GM18505 (cell line): Measurements from ENCODE around the gene HUWE1.

Source experiments
- ATAC-seq: cut with Tn5 transposase; IDR thresholded peaks from one replicate; pipeline ENCODE4 v1.9.1; 2021; ENCODE audit not compliant: unreplicated experiment
- POLR2A ChIP-seq: IDR thresholded peaks from 4 replicates; pipeline ENCODE4 v1.6.1; 2011; ENCODE audit warnings: borderline replicate concordance; ENCODE audit not compliant: insufficient read depth, insufficient read length; ENCODE audit errors: extremely low read depth

The HUWE1 gene

GRCh38 chrX:53669258-53669657, 17.3 kb downstream of the HUWE1 start:
- ATAC-seq, result no peak
- TF ChIP-seq POLR2A, result no peak

GRCh38 chrX:53666171-53666570, 20.3 kb downstream of the HUWE1 start:
- no peak for ATAC-seq
- TF ChIP-seq POLR2A, result no peak

- ATAC-seq, result no peak
Observed at GRCh38 chrX:53660004-53660403, 26.5 kb downstream of the HUWE1 start.

GRCh38 chrX:53659039-53659438, 27.5 kb downstream of the HUWE1 start:
- TF ChIP-seq POLR2A, result no peak
- no peak for ATAC-seq

More at GRCh38 chrX:53660004-53660403, 26.5 kb downstream of the HUWE1 start:
- TF ChIP-seq POLR2A, result no peak

- TF ChIP-seq POLR2A, result no peak
Observed at GRCh38 chrX:53656845-53657244, 29.7 kb downstream of the HUWE1 start.

GRCh38 chrX:53654376-53654775, 32.1 kb downstream of the HUWE1 start:
- ATAC-seq, result no peak
- no peak for TF ChIP-seq POLR2A

More at GRCh38 chrX:53656845-53657244, 29.7 kb downstream of the HUWE1 start:
- ATAC-seq, result no peak

- no peak for TF ChIP-seq POLR2A
- ATAC-seq, result no peak
Observed at GRCh38 chrX:53644751-53645150, 41.8 kb downstream of the HUWE1 start.

GRCh38 chrX:53642337-53642736, 44.2 kb downstream of the HUWE1 start:
- no peak for TF ChIP-seq POLR2A
- ATAC-seq, result no peak

- TF ChIP-seq POLR2A, result no peak
- ATAC-seq, result no peak
Observed at GRCh38 chrX:53639257-53639656, 47.3 kb downstream of the HUWE1 start.

GRCh38 chrX:53637479-53637878, 49.0 kb downstream of the HUWE1 start:
- ATAC-seq, result no peak
- TF ChIP-seq POLR2A, result no peak

- ATAC-seq, result no peak
- no peak for TF ChIP-seq POLR2A
Observed at GRCh38 chrX:53631156-53631555, 55.4 kb downstream of the HUWE1 start.

GRCh38 chrX:53630261-53630660, 56.3 kb downstream of the HUWE1 start:
- TF ChIP-seq POLR2A, result no peak
- ATAC-seq, result no peak

GRCh38 chrX:53622431-53622830, 64.1 kb downstream of the HUWE1 start:
- TF ChIP-seq POLR2A, result no peak

GRCh38 chrX:53621418-53621986, 65.0 kb downstream of the HUWE1 start:
- no peak for TF ChIP-seq POLR2A
- no peak for ATAC-seq

More at GRCh38 chrX:53622431-53622830, 64.1 kb downstream of the HUWE1 start:
- no peak for ATAC-seq

- ATAC-seq, result no peak
- no peak for TF ChIP-seq POLR2A
Observed at GRCh38 chrX:53616946-53617345, 69.6 kb downstream of the HUWE1 start.

GRCh38 chrX:53606456-53606855, 80.1 kb downstream of the HUWE1 start:
- no peak for TF ChIP-seq POLR2A
- no peak for ATAC-seq

GRCh38 chrX:53605004-53605403, 81.5 kb downstream of the HUWE1 start:
- TF ChIP-seq POLR2A, result no peak
- ATAC-seq, result no peak
